Adipocyte (in vitro differentiated cells): ENCODE results near the gene MYOT.
"Not testable (repeated sequence)": the region's sequence is repeated elsewhere in the genome, so short reads cannot be mapped to it uniquely, and the experiment has no call there.

Experiments used
- DNase-seq: peaks from one replicate; pipeline ENCODE4 v3.0.0-alpha.2; 2015; ENCODE audit warnings: low read depth
- H3K27me3 ChIP-seq: replicated peaks from 2 replicates; pipeline ENCODE4 v1.7.0; 2013; ENCODE audit warnings: mild to moderate bottlenecking, low read length, moderate library complexity; ENCODE audit not compliant: control insufficient read depth, insufficient read depth
- H3K36me3 ChIP-seq: 2 replicates; pipeline ENCODE4 v1.7.0; 2013; ENCODE audit warnings: low read length, mild to moderate bottlenecking, moderate library complexity; ENCODE audit not compliant: control insufficient read depth, insufficient read depth, severe bottlenecking
- H3K4me1 ChIP-seq: 2 replicates; pipeline ENCODE4 v1.7.0; 2013; ENCODE audit warnings: mild to moderate bottlenecking, low read length, moderate library complexity; ENCODE audit not compliant: control insufficient read depth, insufficient read depth
- H3K4me3 ChIP-seq: 2 replicates; pipeline ENCODE4 v1.7.0; 2013; ENCODE audit warnings: mild to moderate bottlenecking, low read length, moderate library complexity
- H3K9ac ChIP-seq: 2 replicates; pipeline ENCODE4 v1.7.0; 2013; ENCODE audit warnings: mild to moderate bottlenecking, low read length, moderate library complexity
- H3K9me3 ChIP-seq: 2 replicates; pipeline ENCODE4 v1.7.0; 2013; ENCODE audit warnings: mild to moderate bottlenecking, low read length, moderate library complexity; ENCODE audit not compliant: control insufficient read depth

MYOT gene

GRCh38 chr5:137834498-137835049, 33.1 kb upstream of the MYOT start:
- peaks cover 63% of the 10 kb centered on the region for H3K4me1 ChIP-seq
- no peak for DNase-seq

GRCh38 chr5:137836298-137836697, 31.4 kb upstream of the MYOT start:
- Histone ChIP-seq H3K9me3 (no peaks in the 10 kb centered on the region), H3K36me3 (no peaks in the 10 kb centered on the region)
- DNase-seq = no peak

More at GRCh38 chr5:137834498-137835049, 33.1 kb upstream of the MYOT start:
- Histone ChIP-seq H3K36me3 (no peaks in the 10 kb centered on the region), H3K27me3 (no peaks in the 10 kb centered on the region), H3K9me3 (no peaks in the 10 kb centered on the region), H3K9ac (no peak overlapping the region), H3K4me3 (no peak overlapping the region)

GRCh38 chr5:137836997-137837396, 30.7 kb upstream of the MYOT start:
- Histone ChIP-seq H3K27me3 (no peaks in the 10 kb centered on the region), H3K4me1 (peaks cover 60% of the 10 kb centered on the region), H3K4me3 (no peak overlapping the region)

More at GRCh38 chr5:137836298-137836697, 31.4 kb upstream of the MYOT start:
- H3K4me1 ChIP-seq = peaks cover 63% of the 10 kb centered on the region
- H3K4me3 ChIP-seq = no peak overlapping the region
- no peak overlapping the region for H3K9ac ChIP-seq
- no peaks in the 10 kb centered on the region for H3K27me3 ChIP-seq

GRCh38 chr5:137837491-137838394, 29.9 kb upstream of the MYOT start:
- H3K27me3 ChIP-seq = no peaks in the 10 kb centered on the region

More at GRCh38 chr5:137836997-137837396, 30.7 kb upstream of the MYOT start:
- H3K36me3 ChIP-seq = no peaks in the 10 kb centered on the region
- no peaks in the 10 kb centered on the region for H3K9me3 ChIP-seq
- peak overlapping the region; percentile 47 for H3K9ac ChIP-seq
- no peak for DNase-seq

GRCh38 chr5:137838976-137839375, 28.7 kb upstream of the MYOT start:
- Histone ChIP-seq H3K4me1 (peaks cover 50% of the 10 kb centered on the region), H3K9ac (no peak overlapping the region), H3K27me3 (no peaks in the 10 kb centered on the region), H3K9me3 (no peaks in the 10 kb centered on the region), H3K4me3 (no peak overlapping the region), H3K36me3 (no peaks in the 10 kb centered on the region)
- DNase-seq = no peak

More at GRCh38 chr5:137837491-137838394, 29.9 kb upstream of the MYOT start:
- peak overlapping the region; percentile 32 for H3K4me3 ChIP-seq
- peak overlapping the region; percentile 47 for H3K9ac ChIP-seq
- H3K36me3 ChIP-seq = no peaks in the 10 kb centered on the region
- no peak for DNase-seq
- H3K4me1 ChIP-seq = peaks cover 62% of the 10 kb centered on the region
- H3K9me3 ChIP-seq = no peaks in the 10 kb centered on the region

GRCh38 chr5:137842296-137842695, 25.4 kb upstream of the MYOT start:
- no peaks in the 10 kb centered on the region for H3K9me3 ChIP-seq
- H3K9ac ChIP-seq = no peak overlapping the region
- H3K36me3 ChIP-seq = no peaks in the 10 kb centered on the region
- H3K4me1 ChIP-seq = peaks cover 33% of the 10 kb centered on the region
- no peak for DNase-seq
- no peak overlapping the region for H3K4me3 ChIP-seq
- no peaks in the 10 kb centered on the region for H3K27me3 ChIP-seq

GRCh38 chr5:137843676-137844299, 23.9 kb upstream of the MYOT start:
- no peak for DNase-seq
- H3K4me1 ChIP-seq = peaks cover 18% of the 10 kb centered on the region
- no peak overlapping the region for H3K4me3 ChIP-seq
- no peaks in the 10 kb centered on the region for H3K9me3 ChIP-seq
- no peak overlapping the region for H3K9ac ChIP-seq
- no peaks in the 10 kb centered on the region for H3K36me3 ChIP-seq
- H3K27me3 ChIP-seq = no peaks in the 10 kb centered on the region

- Histone ChIP-seq H3K4me3 (no peak overlapping the region), H3K36me3 (no peaks in the 10 kb centered on the region), H3K27me3 (no peaks in the 10 kb centered on the region), H3K9ac (no peak overlapping the region), H3K9me3 (no peaks in the 10 kb centered on the region), H3K4me1 (peaks cover 10% of the 10 kb centered on the region)
- DNase-seq = no peak
Measured at GRCh38 chr5:137845472-137845871, 22.2 kb upstream of the MYOT start.

GRCh38 chr5:137847687-137848086, 20.0 kb upstream of the MYOT start:
- H3K27me3 ChIP-seq = no peaks in the 10 kb centered on the region
- no peak for DNase-seq
- no peaks in the 10 kb centered on the region for H3K36me3 ChIP-seq
- peaks cover under 1% of the 10 kb centered on the region for H3K4me1 ChIP-seq
- no peak overlapping the region for H3K9ac ChIP-seq
- no peak overlapping the region for H3K4me3 ChIP-seq
- no peaks in the 10 kb centered on the region for H3K9me3 ChIP-seq

- not testable (repeated sequence) for H3K9ac ChIP-seq, H3K4me1 ChIP-seq, H3K27me3 ChIP-seq, H3K9me3 ChIP-seq, H3K36me3 ChIP-seq, H3K4me3 ChIP-seq, DNase-seq
Measured at GRCh38 chr5:137853165-137853564, 14.5 kb upstream of the MYOT start.

- Histone ChIP-seq H3K9ac (no peak overlapping the region), H3K27me3 (no peaks in the 10 kb centered on the region), H3K9me3 (no peaks in the 10 kb centered on the region), H3K4me3 (no peak overlapping the region), H3K4me1 (peaks cover 18% of the 10 kb centered on the region), H3K36me3 (no peaks in the 10 kb centered on the region)
- no peak for DNase-seq
Measured at GRCh38 chr5:137856201-137856600, 11.5 kb upstream of the MYOT start.
